ENCODE measurements around the gene TEX13A. TPM values are rescaled to one million over a fixed set of nuclear protein-coding genes. Genes with fewer than 3 reads are reported as not detected.

Gene TEX13A
- total and polyA plus RNA-seq, 2 of the 13 experiments (the other 11 are each of a cell fraction or from before 2014, with no cell fraction given), result not detected

DNA sequence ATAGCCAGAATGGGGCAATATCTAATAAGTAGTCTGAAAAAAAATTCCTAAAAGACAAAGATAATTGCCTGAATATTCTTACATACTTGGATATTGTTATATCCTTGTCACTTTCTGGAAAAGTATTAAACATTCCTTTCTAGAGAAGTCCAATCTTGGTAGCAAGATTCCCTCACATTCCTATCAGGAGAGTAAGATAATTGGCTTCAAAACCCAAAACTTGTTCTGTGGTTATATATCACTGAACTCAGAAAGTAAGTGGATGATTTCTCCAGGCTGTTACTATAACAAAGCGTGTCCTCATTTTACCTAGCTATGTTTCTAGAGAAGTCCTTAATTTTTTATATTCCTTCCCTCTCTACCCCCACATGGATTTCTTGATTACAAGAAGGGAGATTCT is 46.0 kb upstream of the TEX13A start (continued):
- TF ChIP-seq ZNF20 (CRISPR knock-in tag; IDR thresholded peaks at IDR 0.05), result no peak
- TF ChIP-seq ZNF652 (CRISPR knock-in tag; IDR thresholded peaks at IDR 0.05; ENCODE audit: borderline replicate concordance, low read depth), result no peak

DNA sequence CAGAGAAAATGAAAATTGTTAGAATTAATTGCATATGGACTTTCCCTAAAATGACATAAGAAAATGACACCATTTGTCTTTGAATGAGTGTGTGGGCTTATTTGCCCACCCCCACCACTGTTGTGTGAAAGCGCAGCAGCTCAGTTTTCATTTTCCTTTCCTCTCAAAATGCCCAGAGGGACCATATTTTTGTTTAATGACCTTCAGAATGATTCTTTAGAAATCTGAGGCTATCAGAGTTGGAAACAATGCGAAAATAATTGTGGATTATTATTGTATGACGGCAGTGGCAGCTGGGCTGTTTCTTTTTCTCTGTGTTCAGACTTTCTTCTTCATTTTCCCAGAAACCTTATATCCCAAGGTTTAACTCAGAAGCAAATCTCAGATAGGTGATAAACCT is 44.6 kb upstream of the TEX13A start:
- ChIA-PET CTCF (ENCODE audit: low intra/inter-chr PET ratio, low total read pairs) (no interaction called here), POLR2A (no interaction called here)
- BruUV-seq (replicated peaks), result no TSS peak
- 3% methylated on average over 3 of the region's 3 CpGs for WGBS (ENCODE audit: low lambda C conversion rate)
- Histone ChIP-seq H3K4me1 (ENCODE audit: insufficient read depth, low read length) (no peaks in the 10 kb centered on the region), H3K79me2 (ENCODE audit: insufficient read depth, low read length) (no peaks in the 10 kb centered on the region), H3K27ac (ENCODE audit: extremely low read length, insufficient read depth, low read length) (no peak overlapping the region), H3K4me3 (replicated peaks in 1 of 3; ENCODE audit: insufficient read depth in 1 of 3, low read depth in 2 of 3, low read length in 3 of 3) (no peak overlapping the region), H3K36me3 (replicated peaks in 1 of 2; ENCODE audit: control insufficient read depth in 1 of 2, insufficient read depth in 2 of 2, low read length in 2 of 2) (no peaks in the 10 kb centered on the region), H3K9ac (ENCODE audit: insufficient read depth, low read depth, low read length) (no peak overlapping the region), H3K27me3 (ENCODE audit: control insufficient read depth in 1 of 2, insufficient read depth in 2 of 2, low read length in 2 of 2) (no peaks in the 10 kb centered on the region), H4K20me1 (ENCODE audit: insufficient read depth, low read length) (no peaks in the 10 kb centered on the region), H2AFZ (ENCODE audit: low read length) (no peak overlapping the region), H3K4me2 (ENCODE audit: low read depth, low read length) (no peak overlapping the region), H3K9me3 (ENCODE audit: low read length) (no peaks in the 10 kb centered on the region)
- TF ChIP-seq, protein P1, sequence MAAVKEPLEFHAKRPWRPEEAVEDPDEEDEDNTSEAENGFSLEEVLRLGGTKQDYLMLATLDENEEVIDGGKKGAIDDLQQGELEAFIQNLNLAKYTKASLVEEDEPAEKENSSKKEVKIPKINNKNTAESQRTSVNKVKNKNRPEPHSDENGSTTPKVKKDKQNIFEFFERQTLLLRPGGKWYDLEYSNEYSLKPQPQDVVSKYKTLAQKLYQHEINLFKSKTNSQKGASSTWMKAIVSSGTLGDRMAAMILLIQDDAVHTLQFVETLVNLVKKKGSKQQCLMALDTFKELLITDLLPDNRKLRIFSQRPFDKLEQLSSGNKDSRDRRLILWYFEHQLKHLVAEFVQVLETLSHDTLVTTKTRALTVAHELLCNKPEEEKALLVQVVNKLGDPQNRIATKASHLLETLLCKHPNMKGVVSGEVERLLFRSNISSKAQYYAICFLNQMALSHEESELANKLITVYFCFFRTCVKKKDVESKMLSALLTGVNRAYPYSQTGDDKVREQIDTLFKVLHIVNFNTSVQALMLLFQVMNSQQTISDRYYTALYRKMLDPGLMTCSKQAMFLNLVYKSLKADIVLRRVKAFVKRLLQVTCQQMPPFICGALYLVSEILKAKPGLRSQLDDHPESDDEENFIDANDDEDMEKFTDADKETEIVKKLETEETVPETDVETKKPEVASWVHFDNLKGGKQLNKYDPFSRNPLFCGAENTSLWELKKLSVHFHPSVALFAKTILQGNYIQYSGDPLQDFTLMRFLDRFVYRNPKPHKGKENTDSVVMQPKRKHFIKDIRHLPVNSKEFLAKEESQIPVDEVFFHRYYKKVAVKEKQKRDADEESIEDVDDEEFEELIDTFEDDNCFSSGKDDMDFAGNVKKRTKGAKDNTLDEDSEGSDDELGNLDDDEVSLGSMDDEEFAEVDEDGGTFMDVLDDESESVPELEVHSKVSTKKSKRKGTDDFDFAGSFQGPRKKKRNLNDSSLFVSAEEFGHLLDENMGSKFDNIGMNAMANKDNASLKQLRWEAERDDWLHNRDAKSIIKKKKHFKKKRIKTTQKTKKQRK (IDR thresholded peaks at IDR 0.05; ENCODE audit: low read length), result no peak
- TF ChIP-seq ASH2L (IDR thresholded peaks at IDR 0.05; ENCODE audit: insufficient read length, low read depth, low read length) (no peak), ZNF737 (CRISPR knock-in tag; IDR thresholded peaks at IDR 0.05; ENCODE audit: borderline replicate concordance) (no peak), ZFYVE20 (CRISPR knock-in tag; IDR thresholded peaks at IDR 0.05; ENCODE audit: borderline replicate concordance, low read depth) (no peak), KLF9 (CRISPR knock-in tag; IDR thresholded peaks at IDR 0.05; ENCODE audit: low read depth) (no peak), KLF15 (CRISPR knock-in tag; IDR thresholded peaks at IDR 0.05; ENCODE audit: borderline replicate concordance) (no peak), ZNF335 (CRISPR knock-in tag; IDR thresholded peaks at IDR 0.05) (no peak), SSRP1 (CRISPR knock-in tag; IDR thresholded peaks at IDR 0.05) (no peak), ETV5 (CRISPR knock-in tag; IDR thresholded peaks at IDR 0.05; ENCODE audit: borderline replicate concordance) (no peak), NFATC3 (CRISPR knock-in tag; IDR thresholded peaks at IDR 0.05) (no peak), ELF1 (CRISPR knock-in tag; IDR thresholded peaks at IDR 0.05) (no peak), ZNF558 (CRISPR knock-in tag; IDR thresholded peaks at IDR 0.05; ENCODE audit: borderline replicate concordance) (no peak), TBX3 (IDR thresholded peaks at IDR 0.05; ENCODE audit: borderline replicate concordance) (no peak)
- in situ Hi-C loops (cut with HindIII; ENCODE audit: extremely low pct_ligation_motif_present, low pct_unique_long_range_greater_than_20kb) (no loop called here), intact Hi-C loops (cut with micrococcal nuclease; ENCODE audit: unreplicated experiment) (no loop called here)
- DNase-seq (ENCODE audit: low spot score), result no peak
- no peak for ATAC-seq
- FAIRE-seq, result no peak
